ENCODE data around the gene NPBWR2.

- no peak for TF ChIP-seq EP300 (conservative IDR thresholded peaks at IDR 0.05; ENCODE audit: poor library complexity, severe bottlenecking)
- no peak for TF ChIP-seq RAD21 (conservative IDR thresholded peaks at IDR 0.05)
- TF ChIP-seq, protein P1, sequence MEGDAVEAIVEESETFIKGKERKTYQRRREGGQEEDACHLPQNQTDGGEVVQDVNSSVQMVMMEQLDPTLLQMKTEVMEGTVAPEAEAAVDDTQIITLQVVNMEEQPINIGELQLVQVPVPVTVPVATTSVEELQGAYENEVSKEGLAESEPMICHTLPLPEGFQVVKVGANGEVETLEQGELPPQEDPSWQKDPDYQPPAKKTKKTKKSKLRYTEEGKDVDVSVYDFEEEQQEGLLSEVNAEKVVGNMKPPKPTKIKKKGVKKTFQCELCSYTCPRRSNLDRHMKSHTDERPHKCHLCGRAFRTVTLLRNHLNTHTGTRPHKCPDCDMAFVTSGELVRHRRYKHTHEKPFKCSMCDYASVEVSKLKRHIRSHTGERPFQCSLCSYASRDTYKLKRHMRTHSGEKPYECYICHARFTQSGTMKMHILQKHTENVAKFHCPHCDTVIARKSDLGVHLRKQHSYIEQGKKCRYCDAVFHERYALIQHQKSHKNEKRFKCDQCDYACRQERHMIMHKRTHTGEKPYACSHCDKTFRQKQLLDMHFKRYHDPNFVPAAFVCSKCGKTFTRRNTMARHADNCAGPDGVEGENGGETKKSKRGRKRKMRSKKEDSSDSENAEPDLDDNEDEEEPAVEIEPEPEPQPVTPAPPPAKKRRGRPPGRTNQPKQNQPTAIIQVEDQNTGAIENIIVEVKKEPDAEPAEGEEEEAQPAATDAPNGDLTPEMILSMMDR (IDR thresholded peaks at IDR 0.05; ENCODE audit: poor library complexity, severe bottlenecking), result no peak
- no peak for TF ChIP-seq TAF1 (IDR thresholded peaks at IDR 0.05; ENCODE audit: low read depth)
- TF ChIP-seq REST (IDR thresholded peaks at IDR 0.05; ENCODE audit: borderline replicate concordance), result no peak
- no peak for TF ChIP-seq EZH2 (IDR thresholded peaks at IDR 0.05; ENCODE audit: borderline replicate concordance, insufficient read depth, low read length, poor library complexity, severe bottlenecking)
- no peak for TF ChIP-seq POLR2AphosphoS5 (IDR thresholded peaks at IDR 0.05)
- no peak for TF ChIP-seq MXI1 (conservative IDR thresholded peaks at IDR 0.05; ENCODE audit: poor library complexity, severe bottlenecking)
These were observed 50.3 kb downstream of the NPBWR2 start for GRCh38 chr20:64056889-64057627.

Measured in neural cell (in vitro differentiated cells).